Ovary (tissue), 9 donors: Measurements from ENCODE around the gene RGS4. TPM values are rescaled to one million over a fixed set of nuclear protein-coding genes. Genes with fewer than 3 reads are reported as not detected.

Source experiments
- DNase-seq, 5 donors: peaks; one replicate each; pipeline ENCODE4 v3.0.0-alpha.2; 2019 to 2020
- H3K27ac ChIP-seq, 2 donors: fragments of 200-600 bp; one replicate each; pipeline versions ENCODE4 v1.5.1 to v1.8.0; 2019 to 2022
- H3K27me3 ChIP-seq: fragments of 200-600 bp; one replicate; pipeline ENCODE4 v1.8.0; 2022
- H3K36me3 ChIP-seq: fragments of 200-600 bp; sonication (generic); one replicate; pipeline ENCODE4 v1.5.1; 2019
- H3K4me1 ChIP-seq: one replicate; pipeline ENCODE4 v1.8.1; 2013; ENCODE audit warnings: mild to moderate bottlenecking, moderate library complexity; ENCODE audit not compliant: insufficient read depth
- H3K4me3 ChIP-seq: fragments of 200-600 bp; sonication (generic); one replicate; pipeline ENCODE4 v1.5.1; 2017
- H3K9me3 ChIP-seq, 2 donors: fragments of 200-600 bp in 1 of 2; sonication (generic) in 1 of 2; one replicate each; pipeline versions ENCODE4 v1.5.1 to v1.8.1; 2013 to 2019; ENCODE audit warnings: mild to moderate bottlenecking in 1 of 2, moderate library complexity in 1 of 2
- CTCF ChIP-seq, 3 donors: fragments of 450-650 bp in 2 of 3; fragments of 200-600 bp in 1 of 3; IDR thresholded peaks; one replicate each; pipeline versions ENCODE4 v1.5.1 to v1.8.0; 2016 to 2022; ENCODE audit warnings: antibody characterized with exemption in 3 of 3, mild to moderate bottlenecking in 1 of 3
- EP300 ChIP-seq: sonication (generic); formaldehyde crosslinking; IDR thresholded peaks from one replicate; pipeline ENCODE4 v1.6.1; 2017; ENCODE audit warnings: antibody characterized with exemption
- POLR2A ChIP-seq: fragments of 450-650 bp; IDR thresholded peaks from one replicate; pipeline ENCODE4 v1.6.1; 2017; ENCODE audit warnings: antibody characterized with exemption, mild to moderate bottlenecking, moderate library complexity
- WGBS, 3 donors: extraction: QIAGEN DNeasy Blood & Tissue Kit in 1 of 3; methylation state at CpG; one replicate each; pipeline versions ENCODE4 v1.1.5 to v1.1.7; 2013 to 2017; 5-methylcytosine and 5-hydroxymethylcytosine counted together
- intact Hi-C, 4 donors: fragments of 100-400 bp; cut with DNase I; formaldehyde crosslinking; loops; one replicate each; pipeline versions ENCODE4 v1.11.0 to v1.15.1; 2022 to 2023
- polyA plus RNA-seq, 2 donors: library from polyadenylated mRNA; stranded (reverse); fragments of 200-250 nt in 1 of 2; fragments of 350-450 nt in 1 of 2; fragmentation: Illumina TruSeq in 1 of 2; extraction: RNeasy Lipid Tissue Mini Kit (QIAGEN cat#74804) in 1 of 2; gene quantifications; one replicate each; pipeline ENCODE4 v1.2.3, GENCODE V29; 2013 to 2014
- total RNA-seq, 7 donors: library from RNA; depleted of rRNA in 2 of 7; stranded (reverse); fragments of >200 nt in 2 of 7; fragmentation: NEBNext Ultra II Directional in 3 of 7; extraction: Animal tissue kit (Norgen Biotek cat#: 25700) in 3 of 7; gene quantifications; one replicate each; pipeline versions ENCODE4 v1.1.0 to v1.2.4, GENCODE V29; 2016 to 2023
- donor health status: DM: no; HTN: no; CAD: no; lungs with moderate emphysema.
- donor health status: DM: no; HTN: no; CAD: no.
- donor health status: Bipolar disorder and iron deficiency.
- donor health status: DM: yes; HTN: yes; CAD: no.
- donor health status: DM: no; HTN: no; CAD: no.
- donor health status: DM: yes; HTN: yes; CAD: no.

The RGS4 gene
- total and polyA plus RNA-seq, 9 donors = 0.20 to 66.7 (median 2.9) TPM

- peaks cover 1% of the 10 kb centered on the region for H3K4me1 ChIP-seq
- TF ChIP-seq CTCF (IDR thresholded peaks at IDR 0.05) (no peak), EP300 (no peak), POLR2A (no peak)
- no peak for DNase-seq
- H3K4me3 ChIP-seq = no peak overlapping the region
- intact Hi-C loops = no loop called here
- H3K27me3 ChIP-seq = no peaks in the 10 kb centered on the region
- H3K9me3 ChIP-seq = no peaks in the 10 kb centered on the region
- WGBS, 3 donors = 88 to 93% (median 93%) methylated on average over 1 of the region's 1 CpG
- H3K36me3 ChIP-seq = no peaks in the 10 kb centered on the region
- no peak overlapping the region for H3K27ac ChIP-seq
Observed at GRCh38 chr1:163102590-163102989, 33.4 kb downstream of the RGS4 start.

- intact Hi-C loops = no loop called here
- no peaks in the 10 kb centered on the region for H3K9me3 ChIP-seq
- no peak for DNase-seq
- TF ChIP-seq POLR2A = no peak
- no peak for TF ChIP-seq CTCF (IDR thresholded peaks at IDR 0.05)
- no peak for TF ChIP-seq EP300
- no peak overlapping the region for H3K4me3 ChIP-seq
- 24 to 32% (median 32%) methylated on average over 4 of the region's 4 CpGs for WGBS, 3 donors
- H3K27me3 ChIP-seq = no peaks in the 10 kb centered on the region
- H3K4me1 ChIP-seq = peaks cover 1% of the 10 kb centered on the region
- no peaks in the 10 kb centered on the region for H3K36me3 ChIP-seq
- H3K27ac ChIP-seq = no peak overlapping the region
Observed at GRCh38 chr1:163104385-163105099, 35.4 kb downstream of the RGS4 start.

- H3K27ac ChIP-seq = no peak overlapping the region
Observed at GRCh38 chr1:163106364-163106987, 37.3 kb downstream of the RGS4 start.

GRCh38 chr1:163107655-163108054 lies 38.5 kb downstream of the RGS4 start:
- intact Hi-C loops = no loop called here
- no peaks in the 10 kb centered on the region for H3K9me3 ChIP-seq
- peaks cover 1% of the 10 kb centered on the region for H3K4me1 ChIP-seq
- WGBS, 3 donors = 95 to 97% (median 96%) methylated on average over 5 of the region's 5 CpGs
- H3K27ac ChIP-seq = no peak overlapping the region
- no peaks in the 10 kb centered on the region for H3K27me3 ChIP-seq
- H3K36me3 ChIP-seq = no peaks in the 10 kb centered on the region
- no peak for DNase-seq
- no peak overlapping the region for H3K4me3 ChIP-seq
- TF ChIP-seq POLR2A (no peak), EP300 (no peak), CTCF (IDR thresholded peaks at IDR 0.05) (no peak)

More at GRCh38 chr1:163106364-163106987, 37.3 kb downstream of the RGS4 start:
- intact Hi-C loops = no loop called here
- no peaks in the 10 kb centered on the region for H3K9me3 ChIP-seq
- H3K4me3 ChIP-seq = no peak overlapping the region
- no peaks in the 10 kb centered on the region for H3K27me3 ChIP-seq
- DNase-seq = no peak
- no peaks in the 10 kb centered on the region for H3K36me3 ChIP-seq
- H3K4me1 ChIP-seq = peaks cover 1% of the 10 kb centered on the region
- TF ChIP-seq CTCF (IDR thresholded peaks at IDR 0.05) (no peak), EP300 (no peak), POLR2A (no peak)
- WGBS, 3 donors = 33 to 44% (median 42%) methylated on average over 2 of the region's 2 CpGs
